ENCODE data around the gene CD79A.
"Not testable (repeated sequence)": the region's sequence is repeated elsewhere in the genome, so short reads cannot be mapped to it uniquely, and the experiment has no call there.

The CD79A gene

GRCh38 chr19:41906271-41906670, 29.2 kb downstream of the CD79A start:
- DNase-seq, result no peak

GRCh38 chr19:41906916-41907680, 30.0 kb downstream of the CD79A start:
- DNase-seq, result no peak

GRCh38 chr19:41907994-41908615, 31.0 kb downstream of the CD79A start:
- DNase-seq, result no peak

GRCh38 chr19:41908724-41909464, 31.8 kb downstream of the CD79A start:
- no peak for DNase-seq

- DNase-seq, result no peak
Observed at GRCh38 chr19:41909706-41910105, 32.6 kb downstream of the CD79A start.

GRCh38 chr19:41910240-41910991, 33.3 kb downstream of the CD79A start:
- DNase-seq, result no peak

- DNase-seq, result no peak
Observed at GRCh38 chr19:41910992-41911888, 34.2 kb downstream of the CD79A start.

- DNase-seq, result no peak
Observed at GRCh38 chr19:41911889-41912731, 35.0 kb downstream of the CD79A start.

- peak in 1 of 4 experiments; percentile 16 for DNase-seq
Observed at GRCh38 chr19:41912899-41913537, 35.9 kb downstream of the CD79A start.

GRCh38 chr19:41913538-41914423, 36.7 kb downstream of the CD79A start:
- no peak for DNase-seq

- DNase-seq, result not testable (repeated sequence)
Observed at GRCh38 chr19:41914424-41914834, 37.4 kb downstream of the CD79A start.

- no peak for DNase-seq
Observed at GRCh38 chr19:41915021-41915775, 38.1 kb downstream of the CD79A start.

GRCh38 chr19:41915776-41916414, 38.8 kb downstream of the CD79A start:
- no peak for DNase-seq

- DNase-seq, result no peak
Observed at GRCh38 chr19:41917676-41918075, 40.6 kb downstream of the CD79A start.

- DNase-seq, result no peak
Observed at GRCh38 chr19:41918095-41918494, 41.0 kb downstream of the CD79A start.

GRCh38 chr19:41918653-41919244, 41.7 kb downstream of the CD79A start:
- DNase-seq, result no peak

- no peak for DNase-seq
Observed at GRCh38 chr19:41919948-41920712, 43.1 kb downstream of the CD79A start.

All from suppressor macrophage (primary cell).